Measurements from ENCODE around the gene MAP2K1.

Gene MAP2K1

DNA sequence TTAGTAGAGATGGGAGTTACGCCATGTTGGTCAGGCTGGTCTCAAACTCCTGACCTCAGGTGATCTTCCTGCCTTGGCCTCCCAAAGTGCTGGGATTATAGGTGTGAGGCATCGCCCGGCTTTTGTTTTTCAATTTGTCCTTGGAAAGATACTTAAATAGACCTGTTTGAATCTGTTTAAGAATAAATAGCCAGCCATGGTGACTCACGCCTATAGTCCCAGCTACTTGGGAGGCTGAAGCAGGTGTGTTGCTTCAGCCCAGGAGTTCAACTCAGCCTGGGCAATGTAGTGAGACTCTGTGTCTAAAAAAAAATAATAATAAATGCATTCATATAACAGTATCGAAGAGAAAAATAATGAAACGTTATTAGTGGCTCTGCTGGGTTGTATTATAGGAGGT, 93.6 kb downstream of the MAP2K1 start (continued):
- TF ChIP-seq, protein P1, sequence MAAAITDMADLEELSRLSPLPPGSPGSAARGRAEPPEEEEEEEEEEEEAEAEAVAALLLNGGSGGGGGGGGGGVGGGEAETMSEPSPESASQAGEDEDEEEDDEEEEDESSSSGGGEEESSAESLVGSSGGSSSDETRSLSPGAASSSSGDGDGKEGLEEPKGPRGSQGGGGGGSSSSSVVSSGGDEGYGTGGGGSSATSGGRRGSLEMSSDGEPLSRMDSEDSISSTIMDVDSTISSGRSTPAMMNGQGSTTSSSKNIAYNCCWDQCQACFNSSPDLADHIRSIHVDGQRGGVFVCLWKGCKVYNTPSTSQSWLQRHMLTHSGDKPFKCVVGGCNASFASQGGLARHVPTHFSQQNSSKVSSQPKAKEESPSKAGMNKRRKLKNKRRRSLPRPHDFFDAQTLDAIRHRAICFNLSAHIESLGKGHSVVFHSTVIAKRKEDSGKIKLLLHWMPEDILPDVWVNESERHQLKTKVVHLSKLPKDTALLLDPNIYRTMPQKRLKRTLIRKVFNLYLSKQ (tag by site-specific recombination; IDR thresholded peaks at IDR 0.05; ENCODE audit: borderline replicate concordance): no peak
- TF ChIP-seq, protein P2, sequence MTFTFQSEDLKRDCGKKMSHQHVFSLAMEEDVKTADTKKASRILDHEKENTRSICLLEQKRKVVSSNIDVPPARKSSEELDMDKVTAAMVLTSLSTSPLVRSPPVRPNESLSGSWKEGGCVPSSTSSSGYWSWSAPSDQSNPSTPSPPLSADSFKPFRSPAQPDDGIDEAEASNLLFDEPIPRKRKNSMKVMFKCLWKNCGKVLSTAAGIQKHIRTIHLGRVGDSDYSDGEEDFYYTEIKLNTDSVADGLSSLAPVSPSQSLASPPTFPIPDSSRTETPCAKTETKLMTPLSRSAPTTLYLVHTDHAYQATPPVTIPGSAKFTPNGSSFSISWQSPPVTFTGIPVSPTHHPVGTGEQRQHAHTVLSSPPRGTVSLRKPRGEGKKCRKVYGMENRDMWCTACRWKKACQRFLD (tag by site-specific recombination; IDR thresholded peaks at IDR 0.05): no peak
- TF ChIP-seq ZNF596 (tag by site-specific recombination; IDR thresholded peaks at IDR 0.05) (no peak), ZNF473 (tag by site-specific recombination; IDR thresholded peaks at IDR 0.05) (no peak)

DNA sequence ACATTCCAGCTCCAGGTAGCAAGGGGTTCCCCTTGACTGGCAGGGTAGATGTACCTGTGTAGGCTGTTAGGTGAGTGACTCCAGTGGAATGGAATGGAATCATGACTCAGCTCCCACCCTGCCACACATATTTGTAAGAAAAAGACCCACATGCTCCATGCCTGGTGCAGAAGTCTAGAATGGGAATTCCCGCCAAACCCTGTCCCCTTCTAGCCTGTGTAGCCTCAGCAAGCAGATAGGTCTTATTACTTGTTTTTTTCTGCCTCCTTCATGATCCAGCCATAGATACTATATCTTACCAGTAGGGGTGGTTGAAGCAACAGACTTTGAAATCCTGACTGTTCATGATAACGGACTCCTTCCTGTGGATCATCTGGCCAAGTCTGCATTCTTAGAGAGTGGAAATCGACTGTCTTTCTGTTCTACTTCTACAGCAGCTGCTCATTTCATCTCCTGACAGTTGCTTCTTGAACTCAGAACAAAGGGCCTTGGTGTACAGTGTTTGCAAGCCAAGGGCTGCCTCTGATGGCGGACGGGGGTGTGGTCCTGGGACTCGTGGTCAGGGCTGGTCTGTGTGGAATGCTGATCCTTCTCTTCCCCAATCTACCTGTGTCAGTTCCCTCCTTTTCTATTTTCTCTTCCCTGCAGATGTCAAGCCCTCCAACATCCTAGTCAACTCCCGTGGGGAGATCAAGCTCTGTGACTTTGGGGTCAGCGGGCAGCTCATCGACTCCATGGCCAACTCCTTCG, 94.6 kb downstream of the MAP2K1 start:
- TF ChIP-seq ZNF830 (tag by site-specific recombination; IDR thresholded peaks at IDR 0.05; ENCODE audit: low read depth): no peak
- TF ChIP-seq, protein P3, sequence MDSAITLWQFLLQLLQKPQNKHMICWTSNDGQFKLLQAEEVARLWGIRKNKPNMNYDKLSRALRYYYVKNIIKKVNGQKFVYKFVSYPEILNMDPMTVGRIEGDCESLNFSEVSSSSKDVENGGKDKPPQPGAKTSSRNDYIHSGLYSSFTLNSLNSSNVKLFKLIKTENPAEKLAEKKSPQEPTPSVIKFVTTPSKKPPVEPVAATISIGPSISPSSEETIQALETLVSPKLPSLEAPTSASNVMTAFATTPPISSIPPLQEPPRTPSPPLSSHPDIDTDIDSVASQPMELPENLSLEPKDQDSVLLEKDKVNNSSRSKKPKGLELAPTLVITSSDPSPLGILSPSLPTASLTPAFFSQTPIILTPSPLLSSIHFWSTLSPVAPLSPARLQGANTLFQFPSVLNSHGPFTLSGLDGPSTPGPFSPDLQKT (IDR thresholded peaks at IDR 0.05; ENCODE audit: borderline replicate concordance, low read depth, low read length): no peak
- TF ChIP-seq ZNF555 (tag by site-specific recombination; conservative IDR thresholded peaks at IDR 0.05): no peak
- TF ChIP-seq ZNF677 (tag by site-specific recombination; IDR thresholded peaks at IDR 0.05): no peak
- no peak for TF ChIP-seq ZNF658 (tag by site-specific recombination; IDR thresholded peaks at IDR 0.05)
- TF ChIP-seq, protein P4, sequence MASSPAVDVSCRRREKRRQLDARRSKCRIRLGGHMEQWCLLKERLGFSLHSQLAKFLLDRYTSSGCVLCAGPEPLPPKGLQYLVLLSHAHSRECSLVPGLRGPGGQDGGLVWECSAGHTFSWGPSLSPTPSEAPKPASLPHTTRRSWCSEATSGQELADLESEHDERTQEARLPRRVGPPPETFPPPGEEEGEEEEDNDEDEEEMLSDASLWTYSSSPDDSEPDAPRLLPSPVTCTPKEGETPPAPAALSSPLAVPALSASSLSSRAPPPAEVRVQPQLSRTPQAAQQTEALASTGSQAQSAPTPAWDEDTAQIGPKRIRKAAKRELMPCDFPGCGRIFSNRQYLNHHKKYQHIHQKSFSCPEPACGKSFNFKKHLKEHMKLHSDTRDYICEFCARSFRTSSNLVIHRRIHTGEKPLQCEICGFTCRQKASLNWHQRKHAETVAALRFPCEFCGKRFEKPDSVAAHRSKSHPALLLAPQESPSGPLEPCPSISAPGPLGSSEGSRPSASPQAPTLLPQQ (tag by site-specific recombination; IDR thresholded peaks at IDR 0.05): no peak
- TF ChIP-seq GLIS2 (tag by site-specific recombination; IDR thresholded peaks at IDR 0.05): no peak
- TF ChIP-seq, protein P5, sequence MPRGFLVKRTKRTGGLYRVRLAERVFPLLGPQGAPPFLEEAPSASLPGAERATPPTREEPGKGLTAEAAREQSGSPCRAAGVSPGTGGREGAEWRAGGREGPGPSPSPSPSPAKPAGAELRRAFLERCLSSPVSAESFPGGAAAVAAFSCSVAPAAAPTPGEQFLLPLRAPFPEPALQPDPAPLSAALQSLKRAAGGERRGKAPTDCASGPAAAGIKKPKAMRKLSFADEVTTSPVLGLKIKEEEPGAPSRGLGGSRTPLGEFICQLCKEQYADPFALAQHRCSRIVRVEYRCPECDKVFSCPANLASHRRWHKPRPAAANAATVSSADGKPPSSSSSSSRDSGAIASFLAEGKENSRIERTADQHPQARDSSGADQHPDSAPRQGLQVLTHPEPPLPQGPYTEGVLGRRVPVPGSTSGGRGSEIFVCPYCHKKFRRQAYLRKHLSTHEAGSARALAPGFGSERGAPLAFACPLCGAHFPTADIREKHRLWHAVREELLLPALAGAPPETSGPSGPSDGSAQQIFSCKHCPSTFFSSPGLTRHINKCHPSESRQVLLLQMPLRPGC (tag by site-specific recombination; IDR thresholded peaks at IDR 0.05): no peak
- no peak for TF ChIP-seq SCRT2 (tag by site-specific recombination; IDR thresholded peaks at IDR 0.05)
- no peak for TF ChIP-seq ZNF335 (tag by site-specific recombination; conservative IDR thresholded peaks at IDR 0.05)
- no peak for TF ChIP-seq ZNF292 (tag by site-specific recombination; IDR thresholded peaks at IDR 0.05; ENCODE audit: borderline replicate concordance, low read depth)
- no peak for TF ChIP-seq PRDM1 (tag by site-specific recombination; IDR thresholded peaks at IDR 0.05)
- no peak for TF ChIP-seq MYNN (tag by site-specific recombination; IDR thresholded peaks at IDR 0.05; ENCODE audit: borderline replicate concordance)
- no peak for TF ChIP-seq ZBTB48 (tag by site-specific recombination; IDR thresholded peaks at IDR 0.05)
- TF ChIP-seq, protein P6, sequence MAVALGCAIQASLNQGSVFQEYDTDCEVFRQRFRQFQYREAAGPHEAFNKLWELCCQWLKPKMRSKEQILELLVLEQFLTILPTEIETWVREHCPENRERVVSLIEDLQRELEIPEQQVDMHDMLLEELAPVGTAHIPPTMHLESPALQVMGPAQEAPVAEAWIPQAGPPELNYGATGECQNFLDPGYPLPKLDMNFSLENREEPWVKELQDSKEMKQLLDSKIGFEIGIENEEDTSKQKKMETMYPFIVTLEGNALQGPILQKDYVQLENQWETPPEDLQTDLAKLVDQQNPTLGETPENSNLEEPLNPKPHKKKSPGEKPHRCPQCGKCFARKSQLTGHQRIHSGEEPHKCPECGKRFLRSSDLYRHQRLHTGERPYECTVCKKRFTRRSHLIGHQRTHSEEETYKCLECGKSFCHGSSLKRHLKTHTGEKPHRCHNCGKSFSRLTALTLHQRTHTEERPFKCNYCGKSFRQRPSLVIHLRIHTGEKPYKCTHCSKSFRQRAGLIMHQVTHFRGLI (tag by site-specific recombination; IDR thresholded peaks at IDR 0.05): no peak
- no peak for TF ChIP-seq ZNF174 (tag by site-specific recombination; IDR thresholded peaks at IDR 0.05)
- TF ChIP-seq ZNF660 (tag by site-specific recombination; IDR thresholded peaks at IDR 0.05): no peak
- TF ChIP-seq SP2 (tag by site-specific recombination; IDR thresholded peaks at IDR 0.05): no peak
- Histone ChIP-seq H3K36me3 (ENCODE audit: control insufficient read depth in 2 of 2, insufficient read depth in 1 of 2, low read length in 2 of 2) (peaks cover 8 to 40% of the 10 kb centered on the region in 2 experiments; a peak in 2 of 3 replicates), H3K4me3 (ENCODE audit: low read depth, low read length) (no peak overlapping the region), H3K4me1 (ENCODE audit: control insufficient read depth, insufficient read depth, low read length) (no peaks in the 10 kb centered on the region), H3K9me3 (ENCODE audit: control insufficient read depth, insufficient read depth, low read depth, low read length) (no peaks in the 10 kb centered on the region), H3K27ac (ENCODE audit: extremely low read depth, low read depth, low read length) (no peak overlapping the region)
- CTCF ChIA-PET: interaction anchor here (2.1 kb wide), 1 partner anchor 17 kb away, joined by 10 read pairs; the partner anchor contains the start of gene SNAPC5
- POLR2A ChIA-PET: interaction anchor here (0.6 to 1.1 kb wide), 2 partner anchors 12 to 16 kb away, joined by 3 to 4 read pairs; partner anchors contain the start of gene SNAPC5
